Thoracic aorta (tissue), 2 donors: Measurements from ENCODE around the gene SPC24. TPM values are rescaled to one million over a fixed set of nuclear protein-coding genes. Genes with fewer than 3 reads are reported as not detected.

Experiments used
- ATAC-seq: fragments of 150-250 bp; one replicate; pipeline ENCODE4 v1.8.0; 2017; ENCODE audit warnings: low read depth; ENCODE audit not compliant: insufficient number of reproducible peaks, low FRiP score
- DNase-seq: peaks from one replicate; pipeline ENCODE4 v3.0.0-alpha.2; 2020; ENCODE audit warnings: low spot score
- H3K27ac ChIP-seq, 2 donors: fragments of 200-600 bp; sonication (generic); 1 replicate in 1 of 2; 2 replicates in 1 of 2; pipeline ENCODE4 v1.5.1; 2016; ENCODE audit warnings: mild to moderate bottlenecking in 2 of 2, moderate library complexity in 2 of 2
- H3K27me3 ChIP-seq: fragments of 200-600 bp; sonication (generic); replicated peaks from 2 replicates; pipeline ENCODE4 v1.6.0; 2016; ENCODE audit warnings: mild to moderate bottlenecking; ENCODE audit not compliant: insufficient read depth
- H3K36me3 ChIP-seq: fragments of 200-600 bp; sonication (generic); one replicate; pipeline ENCODE4 v1.5.1; 2016
- H3K4me1 ChIP-seq, 2 donors: fragments of 200-600 bp; sonication (generic); 1 replicate in 1 of 2; 2 replicates in 1 of 2; pipeline versions ENCODE4 v1.5.1 to v1.6.0; 2016; ENCODE audit warnings: low read depth in 2 of 2, mild to moderate bottlenecking in 1 of 2; ENCODE audit not compliant: control insufficient read depth in 1 of 2
- H3K4me3 ChIP-seq: fragments of 200-600 bp; sonication (generic); 2 replicates; pipeline ENCODE4 v1.5.1; 2016; ENCODE audit warnings: mild to moderate bottlenecking
- H3K9me3 ChIP-seq: fragments of 200-600 bp; sonication (generic); 2 replicates; pipeline ENCODE4 v1.5.1; 2016
- total RNA-seq, 2 donors: library from RNA; depleted of rRNA; stranded (reverse); fragments of >200 nt; gene quantifications; one replicate each; pipeline versions ENCODE4 v1.1.0 to v1.2.3, GENCODE V29; 2016
- TF ChIP-seq, protein P1 (sequence below): fragments of 200-600 bp; sonication (generic); IDR thresholded peaks from one replicate; pipeline ENCODE4 v1.5.1; 2019; ENCODE audit warnings: antibody characterized with exemption

The SPC24 gene
- total RNA-seq, 2 donors from 2014 or later, result 2.4 to 4.7 TPM

DNA sequence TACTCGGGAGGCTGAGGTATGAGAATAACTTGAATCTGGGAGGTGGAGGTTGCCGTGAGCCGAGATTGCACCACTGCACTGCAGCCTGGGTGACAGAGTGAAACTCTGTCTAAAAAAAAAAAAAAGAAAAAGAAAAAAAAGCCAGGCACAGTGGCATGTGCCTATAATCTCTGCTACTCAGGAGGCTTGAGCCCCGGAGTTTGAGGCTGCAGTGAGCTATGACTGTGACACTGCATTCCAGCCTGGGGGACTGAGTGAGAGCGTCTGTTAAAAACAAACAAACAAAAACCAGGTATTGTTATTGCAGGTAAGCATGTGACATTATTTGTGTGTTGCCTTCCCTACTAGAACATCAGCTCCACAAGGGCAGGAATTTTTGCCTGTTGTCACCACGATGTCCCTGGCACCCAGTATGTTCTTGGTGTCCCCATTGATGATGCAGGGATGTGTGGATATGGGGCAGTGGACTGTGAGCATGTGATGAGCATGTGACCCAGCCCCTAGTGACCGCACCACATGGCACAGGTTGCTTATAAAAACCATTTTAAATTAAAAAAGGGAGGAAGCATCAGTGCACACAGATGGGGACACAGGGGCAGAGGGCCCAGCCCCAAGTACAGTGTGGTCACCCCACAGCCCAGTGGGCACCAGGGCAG is 43.3 kb upstream of the SPC24 start:
- H3K36me3 ChIP-seq, result peaks cover 4% of the 10 kb centered on the region
- no peak for ATAC-seq

GRCh38 chr19:11198175-11198534 is 42.6 kb upstream of the SPC24 start:
- Histone ChIP-seq H3K27me3 (no peaks in the 10 kb centered on the region), H3K9me3 (no peaks in the 10 kb centered on the region), H3K27ac (peak overlapping the region; percentile 95 to 99), H3K4me3 (peak overlapping the region; percentile 99), H3K4me1 (peaks cover 30 to 53% of the 10 kb centered on the region in 2 donors), H3K36me3 (peaks cover 11% of the 10 kb centered on the region)
- ATAC-seq (no peak), DNase-seq (no peak)
- TF ChIP-seq, protein P1, sequence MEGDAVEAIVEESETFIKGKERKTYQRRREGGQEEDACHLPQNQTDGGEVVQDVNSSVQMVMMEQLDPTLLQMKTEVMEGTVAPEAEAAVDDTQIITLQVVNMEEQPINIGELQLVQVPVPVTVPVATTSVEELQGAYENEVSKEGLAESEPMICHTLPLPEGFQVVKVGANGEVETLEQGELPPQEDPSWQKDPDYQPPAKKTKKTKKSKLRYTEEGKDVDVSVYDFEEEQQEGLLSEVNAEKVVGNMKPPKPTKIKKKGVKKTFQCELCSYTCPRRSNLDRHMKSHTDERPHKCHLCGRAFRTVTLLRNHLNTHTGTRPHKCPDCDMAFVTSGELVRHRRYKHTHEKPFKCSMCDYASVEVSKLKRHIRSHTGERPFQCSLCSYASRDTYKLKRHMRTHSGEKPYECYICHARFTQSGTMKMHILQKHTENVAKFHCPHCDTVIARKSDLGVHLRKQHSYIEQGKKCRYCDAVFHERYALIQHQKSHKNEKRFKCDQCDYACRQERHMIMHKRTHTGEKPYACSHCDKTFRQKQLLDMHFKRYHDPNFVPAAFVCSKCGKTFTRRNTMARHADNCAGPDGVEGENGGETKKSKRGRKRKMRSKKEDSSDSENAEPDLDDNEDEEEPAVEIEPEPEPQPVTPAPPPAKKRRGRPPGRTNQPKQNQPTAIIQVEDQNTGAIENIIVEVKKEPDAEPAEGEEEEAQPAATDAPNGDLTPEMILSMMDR, result no peak

More for the DNA sequence above, 43.3 kb upstream of the SPC24 start:
- peaks cover 24 to 51% of the 10 kb centered on the region in 2 donors for H3K4me1 ChIP-seq
- TF ChIP-seq, protein P1, result no peak
- no peak overlapping the region for H3K4me3 ChIP-seq
- H3K27me3 ChIP-seq, result no peaks in the 10 kb centered on the region
- no peaks in the 10 kb centered on the region for H3K9me3 ChIP-seq
- no peak for DNase-seq
- peak overlapping the region; percentile 95 to 99 for H3K27ac ChIP-seq

- TF ChIP-seq, protein P1, result no peak
Measured at GRCh38 chr19:11197291-11198174, 42.0 kb upstream of the SPC24 start, which contains the start of gene KANK2. Gene KANK2, minus strand, starts transcription at chr19:11197545. Its CDS starts 3,034 bp downstream, at chr19:11194511.

GRCh38 chr19:11196406-11197287 is 41.1 kb upstream of the SPC24 start:
- H3K27ac ChIP-seq, result peak overlapping the region; percentile 95 to 99
- no peaks in the 10 kb centered on the region for H3K9me3 ChIP-seq
- peak overlapping the region; percentile 99 for H3K4me3 ChIP-seq
- H3K36me3 ChIP-seq, result peaks cover 22% of the 10 kb centered on the region
- no peaks in the 10 kb centered on the region for H3K27me3 ChIP-seq
- DNase-seq, result no peak
- ATAC-seq, result peak; percentile 13
- H3K4me1 ChIP-seq, result peaks cover 29 to 57% of the 10 kb centered on the region in 2 donors
- TF ChIP-seq, protein P1, result no peak

More at GRCh38 chr19:11197291-11198174, 42.0 kb upstream of the SPC24 start, which contains the start of gene KANK2:
- Histone ChIP-seq H3K27me3 (no peaks in the 10 kb centered on the region), H3K27ac (peak within 1 kb of the TSS; percentile 95 to 99), H3K36me3 (peaks cover 17% of the 10 kb centered on the region), H3K4me3 (peak within 1 kb of the TSS; percentile 99), H3K9me3 (no peaks in the 10 kb centered on the region), H3K4me1 (peaks cover 29 to 53% of the 10 kb centered on the region in 2 donors)
- DNase-seq, result no peak
- peak; percentile 87 for ATAC-seq
